HepG2 (cell line): Measurements from ENCODE around the gene JMJD8. TPM values are rescaled to one million over a fixed set of nuclear protein-coding genes. Genes with fewer than 3 reads are reported as not detected.

Experiments used
- DMTF1 ChIP-seq: sonication (generic); formaldehyde crosslinking; IDR thresholded peaks from 2 replicates; pipeline ENCODE4 v1.4.0; 2020; ENCODE audit warnings: mild to moderate bottlenecking, missing genetic modification reagents
- HNF4G ChIP-seq, 2 experiments: sonication (generic) in 1 of 2; formaldehyde crosslinking in 1 of 2; IDR thresholded peaks; 2 replicates each; pipeline versions ENCODE4 v1.4.0 to v1.6.1; 2011 to 2020; ENCODE audit warnings: borderline replicate concordance in 2 of 2, low read depth in 2 of 2, mild to moderate bottlenecking in 2 of 2, low read length in 1 of 2, missing genetic modification reagents in 1 of 2, moderate library complexity in 1 of 2
- KDM3A ChIP-seq: IDR thresholded peaks from 2 replicates; pipeline ENCODE4 v1.6.1; 2018; ENCODE audit warnings: low read depth, missing compliant biosample characterization
- MED8 ChIP-seq: sonication (generic); formaldehyde crosslinking; IDR thresholded peaks from 2 replicates; pipeline ENCODE4 v1.8.1; 2023; ENCODE audit warnings: mild to moderate bottlenecking, missing genetic modification reagents; ENCODE audit not compliant: insufficient replicate concordance
- PCBP1 ChIP-seq: fragments of 200-400 bp; formaldehyde crosslinking; IDR thresholded peaks from 2 replicates; pipeline ENCODE4 v1.6.1; 2017; ENCODE audit warnings: mild to moderate bottlenecking, low read depth, low read length, borderline replicate concordance
- ZNF207 ChIP-seq: fragments of 450-650 bp; IDR thresholded peaks from 2 replicates; pipeline ENCODE4 v1.6.1; 2016; ENCODE audit warnings: antibody characterized with exemption, borderline replicate concordance
- ZNF260 ChIP-seq: sonication (generic); formaldehyde crosslinking; IDR thresholded peaks from 2 replicates; pipeline ENCODE4 v1.4.0; 2020; ENCODE audit warnings: missing genetic modification reagents, low read depth, mild to moderate bottlenecking, borderline replicate concordance
- ZNF274 ChIP-seq: sonication (generic); formaldehyde crosslinking; IDR thresholded peaks from 2 replicates; pipeline ENCODE4 v1.5.1; 2020; ENCODE audit warnings: mild to moderate bottlenecking, missing genetic modification reagents
- ZNF431 ChIP-seq: sonication (generic); formaldehyde crosslinking; IDR thresholded peaks from 2 replicates; pipeline ENCODE4 v1.9.0; 2022; ENCODE audit warnings: missing genetic modification reagents, low read depth, mild to moderate bottlenecking, borderline replicate concordance
- ZNF564 ChIP-seq: sonication (generic); formaldehyde crosslinking; IDR thresholded peaks from 2 replicates; pipeline ENCODE4 v1.8.1; 2023; ENCODE audit warnings: mild to moderate bottlenecking, missing genetic modification reagents
- ZNF567 ChIP-seq: sonication (generic); formaldehyde crosslinking; IDR thresholded peaks from 2 replicates; pipeline ENCODE4 v1.8.1; 2023; ENCODE audit warnings: mild to moderate bottlenecking, missing genetic modification reagents, borderline replicate concordance
- ZNF589 ChIP-seq: sonication (generic); formaldehyde crosslinking; conservative IDR thresholded peaks from 2 replicates; pipeline ENCODE4 v1.8.0; 2022; ENCODE audit warnings: mild to moderate bottlenecking, moderate library complexity, missing genetic modification reagents
- ZNF883 ChIP-seq: sonication (generic); formaldehyde crosslinking; IDR thresholded peaks from 2 replicates; pipeline ENCODE4 v1.5.1; 2020; ENCODE audit warnings: mild to moderate bottlenecking, missing genetic modification reagents; ENCODE audit errors: not compliant biosample characterization
- polyA plus RNA-seq, 8 experiments: library from polyadenylated mRNA; depleted of rRNA in 3 of 8; stranded (reverse) in 7 of 8; unstranded in 1 of 8; fragments of >200 nt; fragmentation: Illumina TruSeq in 4 of 8; extraction: Trizol in 4 of 8; gene quantifications; 2 replicates each; pipeline versions ENCODE4 v1.2.1 to v1.2.3, GENCODE V29; 2011 to 2016; ENCODE audit warnings: low read depth in 4 of 8, missing spikeins in 1 of 8, mixed read lengths in 1 of 8; ENCODE audit not compliant: insufficient read depth in 1 of 8
- total RNA-seq, 5 experiments: library from RNA; depleted of rRNA; stranded (reverse); fragments of >200 nt; fragmentation: Illumina TruSeq; extraction: Trizol; gene quantifications; 2 replicates each; pipeline ENCODE4 v1.2.3, GENCODE V29; 2016; ENCODE audit warnings: low read depth in 1 of 5
- TF ChIP-seq, protein P1 (sequence below): sonication (generic); formaldehyde crosslinking; IDR thresholded peaks from 2 replicates; pipeline ENCODE4 v1.8.1; 2023; ENCODE audit warnings: mild to moderate bottlenecking, inconsistent platforms, moderate library complexity, missing genetic modification reagents, borderline replicate concordance
- TF ChIP-seq, protein P2 (sequence below): sonication (generic); formaldehyde crosslinking; IDR thresholded peaks from 2 replicates; pipeline ENCODE4 v1.4.0; 2020; ENCODE audit warnings: missing genetic modification reagents
- TF ChIP-seq, protein P3 (sequence below): sonication (generic); formaldehyde crosslinking; conservative IDR thresholded peaks from 2 replicates; pipeline ENCODE4 v1.4.0; 2020; ENCODE audit warnings: missing genetic modification reagents
- TF ChIP-seq, protein P4 (sequence below): sonication (generic); formaldehyde crosslinking; IDR thresholded peaks from 2 replicates; pipeline ENCODE4 v1.8.0; 2022; ENCODE audit warnings: missing genetic modification reagents, mild to moderate bottlenecking, inconsistent platforms, borderline replicate concordance
- TF ChIP-seq, protein P5 (sequence below): sonication (generic); formaldehyde crosslinking; IDR thresholded peaks from 2 replicates; pipeline ENCODE4 v1.8.0; 2022; ENCODE audit warnings: missing genetic modification reagents, low read depth, mild to moderate bottlenecking, borderline replicate concordance

JMJD8 gene
- total and polyA plus RNA-seq, 2 of the 13 experiments (the other 11 are each of a cell fraction or from before 2014, with no cell fraction given), result 2.6 to 11.8 TPM

- TF ChIP-seq ZNF431 (CRISPR knock-in tag), result peak; percentile 75; the same call in 1 of the 2 replicates
- TF ChIP-seq, protein P1, sequence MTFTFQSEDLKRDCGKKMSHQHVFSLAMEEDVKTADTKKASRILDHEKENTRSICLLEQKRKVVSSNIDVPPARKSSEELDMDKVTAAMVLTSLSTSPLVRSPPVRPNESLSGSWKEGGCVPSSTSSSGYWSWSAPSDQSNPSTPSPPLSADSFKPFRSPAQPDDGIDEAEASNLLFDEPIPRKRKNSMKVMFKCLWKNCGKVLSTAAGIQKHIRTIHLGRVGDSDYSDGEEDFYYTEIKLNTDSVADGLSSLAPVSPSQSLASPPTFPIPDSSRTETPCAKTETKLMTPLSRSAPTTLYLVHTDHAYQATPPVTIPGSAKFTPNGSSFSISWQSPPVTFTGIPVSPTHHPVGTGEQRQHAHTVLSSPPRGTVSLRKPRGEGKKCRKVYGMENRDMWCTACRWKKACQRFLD (CRISPR knock-in tag), result no peak
- peak; percentile 58 for TF ChIP-seq ZNF883 (CRISPR knock-in tag)
- TF ChIP-seq, protein P2, sequence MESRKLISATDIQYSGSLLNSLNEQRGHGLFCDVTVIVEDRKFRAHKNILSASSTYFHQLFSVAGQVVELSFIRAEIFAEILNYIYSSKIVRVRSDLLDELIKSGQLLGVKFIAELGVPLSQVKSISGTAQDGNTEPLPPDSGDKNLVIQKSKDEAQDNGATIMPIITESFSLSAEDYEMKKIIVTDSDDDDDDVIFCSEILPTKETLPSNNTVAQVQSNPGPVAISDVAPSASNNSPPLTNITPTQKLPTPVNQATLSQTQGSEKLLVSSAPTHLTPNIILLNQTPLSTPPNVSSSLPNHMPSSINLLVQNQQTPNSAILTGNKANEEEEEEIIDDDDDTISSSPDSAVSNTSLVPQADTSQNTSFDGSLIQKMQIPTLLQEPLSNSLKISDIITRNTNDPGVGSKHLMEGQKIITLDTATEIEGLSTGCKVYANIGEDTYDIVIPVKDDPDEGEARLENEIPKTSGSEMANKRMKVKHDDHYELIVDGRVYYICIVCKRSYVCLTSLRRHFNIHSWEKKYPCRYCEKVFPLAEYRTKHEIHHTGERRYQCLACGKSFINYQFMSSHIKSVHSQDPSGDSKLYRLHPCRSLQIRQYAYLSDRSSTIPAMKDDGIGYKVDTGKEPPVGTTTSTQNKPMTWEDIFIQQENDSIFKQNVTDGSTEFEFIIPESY (CRISPR knock-in tag), result peak; percentile 74
- peak; percentile 15 for TF ChIP-seq MED8 (CRISPR knock-in tag)
- 0 out of 2 replicates have a peak, but pooled peaks have one; percentile 77 for TF ChIP-seq ZNF589 (CRISPR knock-in tag)
- TF ChIP-seq, protein P3, sequence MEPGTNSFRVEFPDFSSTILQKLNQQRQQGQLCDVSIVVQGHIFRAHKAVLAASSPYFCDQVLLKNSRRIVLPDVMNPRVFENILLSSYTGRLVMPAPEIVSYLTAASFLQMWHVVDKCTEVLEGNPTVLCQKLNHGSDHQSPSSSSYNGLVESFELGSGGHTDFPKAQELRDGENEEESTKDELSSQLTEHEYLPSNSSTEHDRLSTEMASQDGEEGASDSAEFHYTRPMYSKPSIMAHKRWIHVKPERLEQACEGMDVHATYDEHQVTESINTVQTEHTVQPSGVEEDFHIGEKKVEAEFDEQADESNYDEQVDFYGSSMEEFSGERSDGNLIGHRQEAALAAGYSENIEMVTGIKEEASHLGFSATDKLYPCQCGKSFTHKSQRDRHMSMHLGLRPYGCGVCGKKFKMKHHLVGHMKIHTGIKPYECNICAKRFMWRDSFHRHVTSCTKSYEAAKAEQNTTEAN (CRISPR knock-in tag), result peak; percentile 43; the same call in 1 of the 2 replicates
- no peak for TF ChIP-seq DMTF1 (CRISPR knock-in tag)
- TF ChIP-seq ZNF274, result peak; percentile 87
- TF ChIP-seq ZNF260 (CRISPR knock-in tag), result no peak
- TF ChIP-seq, protein P4, sequence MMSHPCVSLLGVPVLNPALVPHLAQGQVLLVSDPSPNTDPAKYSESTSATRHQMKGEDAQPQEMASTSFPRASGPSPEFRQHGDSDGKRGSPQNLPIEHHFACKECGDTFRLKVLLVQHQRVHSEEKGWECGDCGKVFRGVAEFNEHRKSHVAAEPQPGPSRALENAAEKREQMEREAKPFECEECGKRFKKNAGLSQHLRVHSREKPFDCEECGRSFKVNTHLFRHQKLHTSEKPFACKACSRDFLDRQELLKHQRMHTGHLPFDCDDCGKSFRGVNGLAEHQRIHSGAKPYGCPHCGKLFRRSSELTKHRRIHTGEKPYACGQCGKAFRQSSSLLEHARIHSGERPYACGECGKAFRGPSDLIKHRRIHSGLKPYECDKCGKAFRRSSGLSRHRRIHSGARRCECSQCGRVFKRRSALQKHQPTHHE, result no peak; the same call in 1 of the 2 replicates
- no peak for TF ChIP-seq PCBP1
- TF ChIP-seq, protein P5, sequence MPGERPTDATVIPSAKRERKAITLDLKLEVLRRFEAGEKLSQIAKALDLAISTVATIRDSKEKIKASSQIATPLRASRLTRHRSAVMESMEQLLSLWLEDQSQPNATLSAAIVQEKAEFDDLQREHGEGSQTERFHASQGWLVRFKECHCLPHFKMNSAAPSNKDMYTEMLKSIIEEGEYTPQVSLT (CRISPR knock-in tag), result no peak; the same call in 1 of the 2 replicates
- no peak for TF ChIP-seq HNF4G (IDR thresholded peaks at IDR 0.05; ENCODE audit: borderline replicate concordance, low read depth, low read length)
- no peak; the same call in 1 of the 2 replicates for TF ChIP-seq HNF4G (CRISPR knock-in tag; IDR thresholded peaks at IDR 0.05; ENCODE audit: borderline replicate concordance, low read depth)
- 0 out of 2 replicates have a peak, but pooled peaks have one; percentile 87 for TF ChIP-seq ZNF567 (CRISPR knock-in tag)
- no peak for TF ChIP-seq ZNF207
- peak; percentile 82; the same call in 1 of the 2 replicates for TF ChIP-seq ZNF564
- TF ChIP-seq KDM3A (CRISPR knock-in tag), result no peak
Observed at GRCh38 chr16:720990-721764, 37.0 kb upstream of the JMJD8 start, which contains the start of gene ANTKMT (continued).
